GM19372 (cell line): Measurements from ENCODE around the gene TBCK.
"Not testable (repeated sequence)": the region's sequence is repeated elsewhere in the genome, so short reads cannot be mapped to it uniquely, and the experiment has no call there.

Experiments used
- ATAC-seq: cut with Tn5 transposase; IDR thresholded peaks from one replicate; pipeline ENCODE4 v1.9.1; 2021; ENCODE audit warnings: mild to moderate bottlenecking, low read depth, moderate library complexity; ENCODE audit not compliant: unreplicated experiment

Gene TBCK

GRCh38 chr4:106245176-106245575, 70.8 kb downstream of the TBCK start:
- no peak for ATAC-seq

- no peak for ATAC-seq
Measured at GRCh38 chr4:106240699-106241098, 75.3 kb downstream of the TBCK start.

GRCh38 chr4:106238820-106239420, 77.1 kb downstream of the TBCK start:
- peak; percentile 96 for ATAC-seq

GRCh38 chr4:106231931-106232330, 84.1 kb downstream of the TBCK start:
- no peak for ATAC-seq

- ATAC-seq, result no peak
Measured at GRCh38 chr4:106222548-106222947, 93.5 kb downstream of the TBCK start.

- ATAC-seq, result not testable (repeated sequence)
Measured at GRCh38 chr4:106213291-106213690, 102.7 kb downstream of the TBCK start.

- no peak for ATAC-seq
Measured at GRCh38 chr4:106210021-106210420, 106.0 kb downstream of the TBCK start.

GRCh38 chr4:106208481-106209460, 107.2 kb downstream of the TBCK start:
- no peak for ATAC-seq

GRCh38 chr4:106201373-106201772, 114.6 kb downstream of the TBCK start:
- ATAC-seq, result no peak

GRCh38 chr4:106195435-106195950, 120.5 kb downstream of the TBCK start:
- ATAC-seq, result no peak

GRCh38 chr4:106194801-106195200, 121.2 kb downstream of the TBCK start:
- ATAC-seq, result no peak

- no peak for ATAC-seq
Measured at GRCh38 chr4:106192131-106192530, 123.9 kb downstream of the TBCK start.

GRCh38 chr4:106186201-106186600, 129.8 kb downstream of the TBCK start:
- no peak for ATAC-seq

GRCh38 chr4:106183551-106183950, 132.5 kb downstream of the TBCK start:
- ATAC-seq, result no peak

GRCh38 chr4:106172861-106173260, 143.1 kb downstream of the TBCK start:
- no peak for ATAC-seq

- no peak for ATAC-seq
Measured at GRCh38 chr4:106165351-106166010, 150.5 kb downstream of the TBCK start.

- ATAC-seq, result no peak
Measured at GRCh38 chr4:106162278-106162677, 153.7 kb downstream of the TBCK start.

GRCh38 chr4:106160560-106160959, 155.4 kb downstream of the TBCK start:
- no peak for ATAC-seq

- no peak for ATAC-seq
Measured at GRCh38 chr4:106149911-106150310, 166.1 kb downstream of the TBCK start.

GRCh38 chr4:106149026-106149425, 167.0 kb downstream of the TBCK start:
- no peak for ATAC-seq

GRCh38 chr4:106142616-106143127, 173.3 kb downstream of the TBCK start:
- ATAC-seq, result no peak
